ENCODE results near the gene USP4.
"Not testable (repeated sequence)": the region's sequence is repeated elsewhere in the genome, so short reads cannot be mapped to it uniquely, and the experiment has no call there.

The USP4 gene

GRCh38 chr3:49339941-49340800, at the start of gene USP4:
Gene USP4, minus strand, starts transcription at chr3:49340053. Its CDS starts 29 bp downstream, at chr3:49340024.
- DNase-seq, result peak; percentile 95

DNA sequence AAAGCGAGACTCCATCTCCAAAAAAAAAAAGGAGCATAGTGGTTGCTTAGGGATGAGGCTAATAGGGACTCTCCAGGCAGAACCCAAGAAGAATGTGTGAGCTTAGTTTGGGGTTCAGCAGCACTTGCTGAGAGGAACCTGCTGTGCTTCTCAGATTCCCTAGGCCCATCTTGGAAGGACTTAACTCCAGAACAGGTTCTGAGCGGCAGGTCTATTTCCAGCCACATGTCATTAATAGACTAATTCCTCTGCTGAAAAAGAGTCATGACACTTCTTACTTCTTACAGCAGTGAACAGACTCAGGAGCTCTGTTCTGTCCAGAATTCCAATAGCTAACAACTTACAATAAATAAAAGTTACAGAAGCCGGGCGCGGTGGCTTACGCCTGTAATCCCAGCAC, 49.4 kb upstream of the USP4 start:
- DNase-seq, result no peak

- DNase-seq, result no peak
Measured at GRCh38 chr3:49388289-49388820, 48.5 kb upstream of the USP4 start.

GRCh38 chr3:49387721-49388120, 47.9 kb upstream of the USP4 start:
- no peak for DNase-seq

DNA sequence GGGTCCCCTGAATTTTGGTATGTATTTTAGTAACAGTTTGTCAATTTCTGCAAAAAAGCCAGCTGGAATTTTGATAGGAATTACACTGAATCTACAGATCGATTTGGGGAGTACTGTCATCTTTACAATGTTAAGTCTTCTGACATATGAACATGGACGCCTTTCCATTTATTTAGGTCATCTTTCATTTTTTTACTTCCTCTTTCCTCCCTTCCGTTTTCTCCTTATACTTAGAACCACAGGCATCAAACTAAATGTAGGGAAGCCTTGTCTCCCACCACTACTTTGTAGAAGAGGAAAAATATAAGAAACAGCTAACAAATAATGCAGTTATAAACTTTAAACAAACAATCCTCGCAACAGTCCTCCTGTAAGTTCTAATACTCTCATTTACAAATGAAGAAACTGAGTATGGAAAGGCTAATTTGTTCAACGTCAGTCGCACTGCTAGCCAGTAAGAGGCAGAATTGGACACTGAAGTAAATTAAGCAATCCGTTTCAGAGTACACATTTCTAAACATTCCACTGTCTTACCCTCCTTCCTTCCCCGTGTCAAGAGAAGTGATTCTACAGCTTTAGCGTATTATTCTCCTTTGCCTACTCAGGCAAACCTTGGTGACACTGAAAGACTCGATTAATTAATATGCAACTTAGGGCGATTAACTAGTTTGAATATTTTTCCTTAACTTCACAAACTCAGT, 46.4 kb upstream of the USP4 start:
- DNase-seq, result no peak

GRCh38 chr3:49385617-49386016, 45.8 kb upstream of the USP4 start:
- no peak for DNase-seq

GRCh38 chr3:49383387-49383786, 43.5 kb upstream of the USP4 start:
- DNase-seq, result no peak

DNA sequence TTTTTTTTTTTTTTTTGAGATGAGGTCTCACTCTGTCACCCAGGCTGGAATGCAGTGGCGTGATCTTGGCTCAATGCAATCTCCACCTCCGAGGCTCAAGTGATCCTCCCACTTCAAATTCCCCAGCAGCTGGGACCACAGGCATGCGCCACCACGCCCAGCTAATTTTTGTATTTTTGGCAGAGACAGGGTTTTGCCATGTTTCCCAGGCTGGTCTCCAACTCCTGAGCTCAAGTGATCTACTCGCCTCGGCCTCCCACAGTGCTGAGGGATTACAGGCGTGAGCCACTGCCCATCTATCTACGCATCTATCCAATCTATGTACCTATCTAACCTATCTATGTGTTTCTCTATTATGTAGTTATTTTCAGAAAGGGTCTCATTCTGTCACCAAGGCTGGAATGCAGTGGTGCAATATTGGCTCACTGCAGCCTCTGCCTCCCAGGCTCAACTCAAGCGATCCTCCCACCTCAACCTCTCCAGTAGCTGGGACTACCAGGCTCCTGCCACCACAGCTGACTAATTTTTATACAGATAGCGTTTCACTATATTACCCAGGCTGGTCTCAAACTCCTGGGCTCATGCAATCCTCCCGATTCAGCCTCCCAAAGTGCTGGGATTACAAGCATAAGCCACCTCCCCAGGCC, 38.5 kb upstream of the USP4 start:
- peak; percentile 57 for DNase-seq

DNA sequence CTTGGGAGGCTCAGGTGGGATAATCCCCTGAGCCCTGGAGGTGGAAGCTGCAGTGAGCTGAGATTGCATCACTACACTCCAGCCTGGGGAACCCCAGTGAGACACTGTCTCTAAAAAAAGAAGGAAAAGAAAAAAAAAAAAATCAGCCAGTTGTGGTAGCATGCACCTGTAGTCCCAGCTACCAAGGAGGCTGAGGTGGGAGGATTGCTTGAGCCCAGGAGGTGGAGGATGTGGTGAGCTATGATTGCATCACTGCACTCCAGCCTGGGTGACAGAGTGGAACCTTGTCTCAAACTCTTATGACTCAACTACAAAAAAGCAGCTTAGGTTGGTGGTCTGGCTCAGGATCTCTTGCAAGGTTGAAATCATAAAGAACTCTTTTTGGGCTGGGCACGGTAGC, 37.6 kb upstream of the USP4 start:
- DNase-seq, result no peak

GRCh38 chr3:49371946-49372345, 32.1 kb upstream of the USP4 start:
- no peak for DNase-seq

- DNase-seq, result no peak
Measured at GRCh38 chr3:49370585-49371290, 30.9 kb upstream of the USP4 start.

- DNase-seq, result no peak
Measured at GRCh38 chr3:49362561-49362960, 22.7 kb upstream of the USP4 start.

- no peak for DNase-seq
Measured at GRCh38 chr3:49359623-49360022, 19.8 kb upstream of the USP4 start.

DNA sequence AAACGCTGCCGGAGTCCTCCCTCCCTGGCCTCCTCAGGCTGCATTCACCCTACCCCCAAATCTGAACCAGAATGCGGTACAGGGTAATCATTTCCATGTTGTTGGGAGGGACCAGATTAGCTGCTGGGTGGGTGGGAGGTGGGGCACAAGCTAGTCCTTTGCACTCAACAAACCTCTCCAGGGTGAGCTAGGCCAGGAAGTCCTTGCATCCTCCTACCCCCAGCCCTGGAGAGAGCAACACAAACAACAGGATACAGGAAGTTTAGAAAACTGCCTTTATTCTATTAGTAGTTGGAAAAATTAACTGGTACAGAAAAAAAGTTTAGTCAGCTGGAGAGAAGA, 19.0 kb upstream of the USP4 start:
- no peak for DNase-seq

- peak; percentile 96 for DNase-seq
Measured at GRCh38 chr3:49358217-49358883, 18.5 kb upstream of the USP4 start, which contains the start of gene GPX1. Gene GPX1, minus strand, starts transcription at chr3:49358353. Its CDS starts 75 bp downstream, at chr3:49358278.

DNA sequence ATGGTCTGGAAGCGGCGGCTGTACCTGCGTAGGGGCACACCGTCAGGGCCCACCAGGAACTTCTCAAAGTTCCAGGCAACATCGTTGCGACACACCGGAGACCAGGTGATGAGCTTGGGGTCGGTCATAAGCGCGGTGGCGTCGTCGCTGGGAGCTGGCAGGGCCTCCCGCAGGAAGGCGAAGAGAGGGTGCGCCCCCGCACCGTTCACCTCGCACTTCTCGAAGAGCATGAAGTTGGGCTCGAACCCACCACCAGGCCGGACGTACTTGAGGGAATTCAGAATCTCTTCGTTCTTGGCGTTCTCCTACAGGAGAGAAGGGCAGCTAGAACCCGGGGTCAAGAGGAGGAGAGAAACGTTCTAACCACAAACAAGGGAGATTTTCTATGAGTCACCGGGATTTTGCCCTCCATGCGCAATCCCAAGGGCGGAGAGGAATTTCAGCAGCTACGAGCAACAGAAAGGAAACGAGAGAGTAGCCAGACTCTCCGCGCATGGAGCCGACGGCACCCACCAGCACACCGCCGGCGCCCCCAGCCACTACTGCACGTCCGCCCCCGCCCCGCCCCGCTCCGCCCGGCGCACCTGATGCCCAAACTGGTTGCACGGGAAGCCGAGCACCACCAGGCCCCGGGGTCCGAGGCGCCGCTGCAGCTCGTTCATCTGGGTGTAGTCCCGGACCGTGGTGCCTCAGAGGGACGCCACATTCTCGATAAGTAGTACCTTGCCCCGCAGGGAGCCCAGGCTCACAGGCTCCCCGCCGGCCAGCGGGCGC, 17.8 kb upstream of the USP4 start:
- peak; percentile 68 for DNase-seq

- not testable (repeated sequence) for DNase-seq
Measured at GRCh38 chr3:49357095-49357442, 17.2 kb upstream of the USP4 start.

DNA sequence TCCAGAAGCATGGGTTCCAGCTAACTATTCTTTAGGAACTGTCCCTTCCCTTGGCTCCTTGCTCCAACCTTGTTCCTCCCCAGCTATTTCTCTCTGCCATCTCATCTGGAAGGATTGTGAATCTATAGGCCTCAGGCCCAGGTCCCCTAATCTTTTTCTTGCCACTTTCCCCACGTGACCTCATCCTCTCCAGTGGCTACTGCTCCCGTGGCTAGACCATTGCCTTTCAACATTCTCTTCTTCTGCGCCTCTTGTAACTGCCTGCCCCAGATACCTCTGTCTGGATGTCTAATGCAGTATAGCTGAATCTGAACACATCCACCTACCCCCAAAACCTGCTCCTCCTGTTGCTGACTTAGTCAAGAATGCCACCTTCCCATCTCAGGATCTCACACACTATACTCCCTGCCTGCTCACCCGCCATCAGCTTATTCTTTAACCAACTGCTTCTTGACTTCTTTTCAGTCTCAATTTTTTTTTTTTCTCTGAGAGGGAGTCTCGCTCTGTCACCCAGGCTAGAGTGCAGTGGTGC, 13.1 kb upstream of the USP4 start:
- no peak for DNase-seq

- no peak for DNase-seq
Measured at GRCh38 chr3:49352281-49352680, 12.4 kb upstream of the USP4 start.

- no peak for DNase-seq
Measured at GRCh38 chr3:49351521-49352011, 11.7 kb upstream of the USP4 start.

Measured in left hindlimb (tissue), 1 donor.